ENCODE measurements around the gene OR10G2.

DNA sequence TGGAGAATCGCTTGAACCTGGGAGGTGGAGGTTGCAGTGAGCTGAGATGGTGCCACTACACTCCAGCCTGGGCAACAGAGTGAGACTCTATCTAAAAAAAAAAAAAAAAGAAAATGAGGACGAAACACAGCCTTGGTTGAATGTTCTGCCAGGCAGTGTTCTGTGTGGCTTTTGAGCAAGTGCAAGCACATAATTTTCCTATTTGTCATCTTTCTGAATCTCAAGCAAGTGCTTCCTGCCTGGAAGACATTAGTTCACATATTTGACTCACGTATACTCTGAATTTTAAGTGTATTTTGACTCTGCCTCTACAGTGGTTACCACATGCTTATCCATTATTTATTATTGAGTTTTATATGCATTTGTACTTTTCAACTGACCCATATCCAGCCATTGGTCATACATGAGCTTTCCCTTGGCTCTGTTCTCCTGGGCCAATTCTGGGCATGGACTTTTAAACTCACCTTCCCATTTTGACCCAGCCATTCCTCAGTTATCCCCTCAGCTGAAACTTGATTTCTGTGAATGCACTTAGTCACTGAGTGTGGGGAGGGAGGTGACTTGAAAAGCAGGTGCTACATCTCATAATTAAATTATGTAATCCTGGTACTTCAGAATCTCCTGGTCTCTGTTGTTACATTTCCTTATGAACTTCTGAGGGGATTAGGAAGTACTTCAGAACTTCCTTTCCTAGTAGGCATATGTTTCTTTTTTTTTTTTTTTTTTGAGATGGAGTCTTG, 8.1 kb downstream of the OR10G2 start:
- TF ChIP-seq, protein P1, sequence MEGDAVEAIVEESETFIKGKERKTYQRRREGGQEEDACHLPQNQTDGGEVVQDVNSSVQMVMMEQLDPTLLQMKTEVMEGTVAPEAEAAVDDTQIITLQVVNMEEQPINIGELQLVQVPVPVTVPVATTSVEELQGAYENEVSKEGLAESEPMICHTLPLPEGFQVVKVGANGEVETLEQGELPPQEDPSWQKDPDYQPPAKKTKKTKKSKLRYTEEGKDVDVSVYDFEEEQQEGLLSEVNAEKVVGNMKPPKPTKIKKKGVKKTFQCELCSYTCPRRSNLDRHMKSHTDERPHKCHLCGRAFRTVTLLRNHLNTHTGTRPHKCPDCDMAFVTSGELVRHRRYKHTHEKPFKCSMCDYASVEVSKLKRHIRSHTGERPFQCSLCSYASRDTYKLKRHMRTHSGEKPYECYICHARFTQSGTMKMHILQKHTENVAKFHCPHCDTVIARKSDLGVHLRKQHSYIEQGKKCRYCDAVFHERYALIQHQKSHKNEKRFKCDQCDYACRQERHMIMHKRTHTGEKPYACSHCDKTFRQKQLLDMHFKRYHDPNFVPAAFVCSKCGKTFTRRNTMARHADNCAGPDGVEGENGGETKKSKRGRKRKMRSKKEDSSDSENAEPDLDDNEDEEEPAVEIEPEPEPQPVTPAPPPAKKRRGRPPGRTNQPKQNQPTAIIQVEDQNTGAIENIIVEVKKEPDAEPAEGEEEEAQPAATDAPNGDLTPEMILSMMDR (IDR thresholded peaks at IDR 0.05): no peak
- TF ChIP-seq POLR2A (IDR thresholded peaks at IDR 0.05): no peak

Measured in uterus (tissue), 2 donors.